Left lung (tissue), 10 donors: Measurements from ENCODE around the gene EHMT1. TPM values are rescaled to one million over a fixed set of nuclear protein-coding genes. Genes with fewer than 3 reads are reported as not detected.
A peak's percentile ranks its signal among the peaks of the same experiment; 100 is the strongest.

Experiments
- ATAC-seq: fragments of 200-7000 bp; cut with Tn5 transposase; one replicate; pipeline ENCODE4 v1.9.1; 2020; ENCODE audit warnings: moderate library complexity
- DNase-seq, 4 donors: peaks; one replicate each; pipeline ENCODE4 v3.0.0-alpha.2; 2013 to 2020
- H3K27ac ChIP-seq, 2 donors: fragments of 200-600 bp; sonication (generic) in 1 of 2; one replicate each; pipeline versions ENCODE4 v1.5.0 to v1.8.0; 2020 to 2021
- H3K27me3 ChIP-seq, 2 donors: fragments of 200-600 bp; sonication (generic) in 1 of 2; one replicate each; pipeline versions ENCODE4 v1.5.0 to v1.8.0; 2020 to 2021
- H3K36me3 ChIP-seq, 2 donors: fragments of 200-600 bp; sonication (generic) in 1 of 2; one replicate each; pipeline versions ENCODE4 v1.5.0 to v1.8.0; 2020 to 2021
- H3K4me1 ChIP-seq, 2 donors: fragments of 200-600 bp; one replicate each; pipeline ENCODE4 v1.8.0; 2021
- H3K4me3 ChIP-seq, 2 donors: fragments of 200-600 bp; sonication (generic) in 1 of 2; one replicate each; pipeline versions ENCODE4 v1.5.0 to v1.8.0; 2020 to 2021; ENCODE audit warnings: mild to moderate bottlenecking in 1 of 2
- H3K9me3 ChIP-seq, 2 donors: fragments of 200-600 bp; sonication (generic) in 1 of 2; one replicate each; pipeline versions ENCODE4 v1.5.0 to v1.8.0; 2020 to 2021
- intact Hi-C, 2 donors: fragments of 100-400 bp; cut with DNase I; formaldehyde crosslinking; loops; one replicate each; pipeline versions ENCODE4 v1.11.2 to v1.14.2; 2022
- polyA plus RNA-seq, 6 donors: library from polyadenylated mRNA; unstranded; fragments of 120-200 nt; gene quantifications; one replicate each; pipeline ENCODE4 v1.2.1, GENCODE V29; 2013; ENCODE audit not compliant: insufficient read length in 6 of 6
- total RNA-seq, 2 donors: library from RNA; stranded (reverse); fragmentation: NEBNext Ultra II Directional; extraction: Animal tissue kit (Norgen Biotek cat#: 25700); gene quantifications; one replicate each; pipeline ENCODE4 v1.2.1, GENCODE V29; 2021
- TF ChIP-seq, protein P1 (sequence below), 2 donors: fragments of 200-600 bp; sonication (generic) in 1 of 2; IDR thresholded peaks; one replicate each; pipeline versions ENCODE4 v1.5.0 to v1.8.0; 2021; ENCODE audit warnings: antibody characterized with exemption in 2 of 2
- donor health status: DM: no; HTN: yes; CAD: no.
- donor health status: DM: no; HTN: no; CAD: no.

EHMT1 gene
- total and polyA plus RNA-seq, 8 donors: 71.5 to 92.7 (median 82.7) TPM

DNA sequence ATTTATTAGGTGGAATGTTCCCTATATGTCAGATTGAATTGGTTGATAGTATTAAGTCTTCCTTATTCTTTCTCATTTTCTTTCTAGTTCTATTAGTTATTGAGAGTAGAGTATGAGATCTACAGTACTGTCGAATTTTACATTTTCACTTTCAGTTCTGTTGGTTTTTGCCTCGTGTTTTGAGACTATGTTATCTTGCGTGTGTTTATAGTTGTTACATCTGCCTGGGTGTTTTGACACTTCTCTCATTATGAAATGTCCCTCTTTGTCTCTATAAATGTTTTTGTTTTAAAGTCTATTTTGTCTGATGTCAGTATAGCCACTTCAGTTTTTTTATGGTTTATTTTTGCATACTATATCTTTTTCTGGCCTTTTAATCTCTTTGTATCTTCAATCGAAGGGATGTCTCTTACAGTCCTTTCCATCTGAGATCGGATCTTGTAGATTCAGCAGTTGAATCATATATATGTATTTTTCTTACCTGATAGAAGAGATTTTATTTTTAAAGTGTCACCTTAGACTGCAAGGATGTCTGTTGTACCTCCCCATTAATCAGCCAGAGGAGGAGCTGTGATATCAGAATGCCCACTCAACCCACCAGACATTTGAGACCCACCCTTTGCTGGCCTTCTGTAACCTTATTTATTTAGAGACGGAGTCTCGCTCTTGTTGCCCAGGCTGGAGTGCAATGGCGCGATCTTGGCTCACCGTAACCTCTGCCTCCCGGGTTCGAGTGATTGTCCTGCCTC, 20.7 kb downstream of the EHMT1 start:
- Histone ChIP-seq H3K4me1 (peaks cover 0 to 35% of the 10 kb centered on the region in 2 donors), H3K27me3 (no peaks in the 10 kb centered on the region), H3K4me3 (no peak overlapping the region), H3K9me3 (no peaks in the 10 kb centered on the region), H3K36me3 (peaks cover 0 to 15% of the 10 kb centered on the region in 2 donors), H3K27ac (peak overlapping the region in 1 of 2 donors; percentile 46)
- TF ChIP-seq, protein P1, sequence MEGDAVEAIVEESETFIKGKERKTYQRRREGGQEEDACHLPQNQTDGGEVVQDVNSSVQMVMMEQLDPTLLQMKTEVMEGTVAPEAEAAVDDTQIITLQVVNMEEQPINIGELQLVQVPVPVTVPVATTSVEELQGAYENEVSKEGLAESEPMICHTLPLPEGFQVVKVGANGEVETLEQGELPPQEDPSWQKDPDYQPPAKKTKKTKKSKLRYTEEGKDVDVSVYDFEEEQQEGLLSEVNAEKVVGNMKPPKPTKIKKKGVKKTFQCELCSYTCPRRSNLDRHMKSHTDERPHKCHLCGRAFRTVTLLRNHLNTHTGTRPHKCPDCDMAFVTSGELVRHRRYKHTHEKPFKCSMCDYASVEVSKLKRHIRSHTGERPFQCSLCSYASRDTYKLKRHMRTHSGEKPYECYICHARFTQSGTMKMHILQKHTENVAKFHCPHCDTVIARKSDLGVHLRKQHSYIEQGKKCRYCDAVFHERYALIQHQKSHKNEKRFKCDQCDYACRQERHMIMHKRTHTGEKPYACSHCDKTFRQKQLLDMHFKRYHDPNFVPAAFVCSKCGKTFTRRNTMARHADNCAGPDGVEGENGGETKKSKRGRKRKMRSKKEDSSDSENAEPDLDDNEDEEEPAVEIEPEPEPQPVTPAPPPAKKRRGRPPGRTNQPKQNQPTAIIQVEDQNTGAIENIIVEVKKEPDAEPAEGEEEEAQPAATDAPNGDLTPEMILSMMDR (IDR thresholded peaks at IDR 0.05): no peak
- ATAC-seq (peak; percentile 44), DNase-seq (peak in 1 of 4 donors; percentile 19)
- intact Hi-C loops: no loop called here

- Histone ChIP-seq H3K9me3 (no peaks in the 10 kb centered on the region), H3K4me3 (no peak overlapping the region), H3K36me3 (peaks cover 0 to 20% of the 10 kb centered on the region in 2 donors), H3K27me3 (no peaks in the 10 kb centered on the region), H3K27ac (no peak overlapping the region), H3K4me1 (peaks cover 0 to 33% of the 10 kb centered on the region in 2 donors)
- DNase-seq (no peak), ATAC-seq (no peak)
- intact Hi-C loops: no loop called here
- TF ChIP-seq, protein P1 (IDR thresholded peaks at IDR 0.05): no peak
Observed at GRCh38 chr9:137640862-137641261, 22.1 kb downstream of the EHMT1 start.

DNA sequence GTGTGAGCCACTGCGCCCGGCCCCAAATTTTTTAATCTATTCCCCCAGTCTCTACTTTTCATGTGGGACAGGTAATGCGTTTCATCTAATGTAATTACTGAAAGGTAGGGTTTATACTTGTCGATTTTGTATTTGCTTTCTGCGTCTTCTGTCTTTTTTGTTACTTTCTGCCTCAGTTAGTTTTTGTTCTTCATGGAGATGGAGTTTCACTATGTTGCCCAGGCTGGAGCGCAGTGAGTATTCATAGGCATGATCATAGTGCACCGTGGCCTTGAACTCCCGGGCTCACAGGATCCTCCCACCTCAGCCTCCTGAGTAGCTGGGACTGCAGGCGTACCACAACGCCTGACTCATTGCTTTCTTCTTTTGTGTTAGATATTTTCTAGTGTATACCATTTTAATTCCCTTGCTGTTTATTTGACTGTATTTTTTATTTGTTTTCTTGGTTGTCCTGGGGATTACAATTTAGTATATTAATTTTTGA, 23.4 kb downstream of the EHMT1 start:
- no peak for ATAC-seq
- Histone ChIP-seq H3K9me3 (no peaks in the 10 kb centered on the region), H3K36me3 (peaks cover 0 to 20% of the 10 kb centered on the region in 2 donors), H3K27ac (no peak overlapping the region), H3K4me1 (peaks cover 0 to 45% of the 10 kb centered on the region in 2 donors), H3K4me3 (no peak overlapping the region), H3K27me3 (no peaks in the 10 kb centered on the region)
- no peak for DNase-seq
- TF ChIP-seq, protein P1 (IDR thresholded peaks at IDR 0.05): no peak
- intact Hi-C loops: no loop called here

DNA sequence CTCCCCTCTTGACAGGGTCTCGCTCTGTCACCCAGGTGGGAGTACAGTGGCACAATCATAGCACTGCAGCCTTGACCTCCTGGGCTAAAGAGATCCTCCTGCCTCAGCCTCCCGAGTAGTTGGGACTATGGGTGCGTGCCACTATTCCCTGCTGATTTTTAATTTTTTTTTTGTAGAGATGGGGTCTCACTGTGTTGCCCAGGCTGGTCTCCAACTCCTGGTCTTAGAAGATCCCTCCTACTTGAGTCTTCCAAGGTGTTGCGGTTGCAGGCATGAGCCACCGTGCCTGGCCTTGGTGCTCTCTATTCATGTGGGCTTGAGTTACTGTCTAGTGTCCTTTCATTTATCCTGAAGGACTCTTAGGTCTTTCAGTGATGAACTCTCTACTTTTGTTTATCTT, 24.1 kb downstream of the EHMT1 start:
- TF ChIP-seq, protein P1 (IDR thresholded peaks at IDR 0.05): no peak
- Histone ChIP-seq H3K27ac (no peak overlapping the region), H3K4me3 (no peak overlapping the region), H3K27me3 (no peaks in the 10 kb centered on the region), H3K4me1 (peaks cover 0 to 50% of the 10 kb centered on the region in 2 donors), H3K36me3 (peaks cover 0 to 20% of the 10 kb centered on the region in 2 donors), H3K9me3 (no peaks in the 10 kb centered on the region)
- DNase-seq (no peak), ATAC-seq (no peak)
- intact Hi-C loops: no loop called here

- Histone ChIP-seq H3K4me1 (peaks cover 0 to 41% of the 10 kb centered on the region in 2 donors), H3K4me3 (no peak overlapping the region), H3K27me3 (no peaks in the 10 kb centered on the region), H3K9me3 (no peaks in the 10 kb centered on the region), H3K27ac (no peak overlapping the region), H3K36me3 (peaks cover 0 to 20% of the 10 kb centered on the region in 2 donors)
- no peak for ATAC-seq
- DNase-seq: no peak
- TF ChIP-seq, protein P1 (IDR thresholded peaks at IDR 0.05): no peak
- intact Hi-C loops: no loop called here
Observed at GRCh38 chr9:137643921-137644320, 25.1 kb downstream of the EHMT1 start.
